ENCODE data around the gene DLGAP1.

GRCh38 chr18:3816610-3817363, 638.3 kb downstream of the DLGAP1 start:
- TF ChIP-seq CTCF (IDR thresholded peaks at IDR 0.05) (no peak), ZFX (IDR thresholded peaks at IDR 0.05; ENCODE audit: borderline replicate concordance) (no peak)
